ENCODE measurements around the gene PROZ. TPM values are rescaled to one million over a fixed set of nuclear protein-coding genes. Genes with fewer than 3 reads are reported as not detected.

PROZ gene
- total RNA-seq, 1 experiment from 2014 or later = not detected

DNA sequence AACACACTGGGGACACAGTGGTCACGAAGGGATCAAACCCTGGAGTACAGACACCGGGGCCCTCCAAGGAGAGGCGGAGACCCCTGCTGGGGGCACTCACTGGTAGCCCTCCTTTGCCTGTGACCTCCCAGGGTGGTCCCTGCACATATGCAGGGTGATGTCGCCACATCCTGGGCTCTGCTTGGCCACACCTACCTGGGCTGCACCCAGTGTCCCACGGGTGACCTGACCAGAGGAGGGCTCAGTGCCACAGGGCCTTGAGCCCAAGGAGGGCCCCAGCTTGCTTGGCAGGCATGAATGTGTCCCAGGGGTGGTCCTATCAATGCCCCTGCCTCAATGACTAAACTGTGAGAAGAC is 45.9 kb downstream of the PROZ start:
- no peaks in the 10 kb centered on the region for H3K9me3 ChIP-seq (ENCODE audit: control insufficient read depth in 1 of 2, insufficient read depth in 1 of 2, low read depth in 1 of 2, low read length in 2 of 2)
- ChIA-PET POLR2A (no interaction called here), CTCF (no interaction called here), RAD21 (ENCODE audit: low non-redundant PET in 1 of 2, low total read pairs in 2 of 2, uncharacterized antibody in 2 of 2, unreplicated experiment in 2 of 2) (no interaction called here)
- no peak overlapping the region for H2AFZ ChIP-seq (ENCODE audit: low read depth, low read length, poor library complexity, severe bottlenecking)
- ATAC-seq (no peak), DNase-seq (ENCODE audit: low read depth, low spot score) (no peak)
- no peak overlapping the region for H3K9ac ChIP-seq (ENCODE audit: low read length)
- H3K4me1 ChIP-seq (ENCODE audit: control insufficient read depth in 1 of 2, insufficient read depth in 2 of 2, low read length in 2 of 2) = peaks cover 7 to 13% of the 10 kb centered on the region in 2 experiments; a peak in 3 of 4 replicates
- H3K4me3 ChIP-seq (replicated peaks in 1 of 2; ENCODE audit: low read depth in 1 of 2, low read length in 2 of 2) = no peak overlapping the region
- no peak overlapping the region for H3K27ac ChIP-seq (ENCODE audit: low read depth, low read length)
- no TSS peak for BruUV-seq (replicated peaks)
- TF ChIP-seq SIN3A (IDR thresholded peaks at IDR 0.05; ENCODE audit: low read depth) = no peak
- no peak for TF ChIP-seq TCF7L2 (IDR thresholded peaks at IDR 0.05; ENCODE audit: borderline replicate concordance, extremely low read depth, insufficient read depth, insufficient read length)
- no peak for TF ChIP-seq EZH2phosphoT487 (IDR thresholded peaks at IDR 0.05; ENCODE audit: borderline replicate concordance)
- no peak for TF ChIP-seq POLR2A (IDR thresholded peaks at IDR 0.05; ENCODE audit: borderline replicate concordance, extremely low read depth, insufficient read depth, insufficient read length)
- TF ChIP-seq, protein P1, sequence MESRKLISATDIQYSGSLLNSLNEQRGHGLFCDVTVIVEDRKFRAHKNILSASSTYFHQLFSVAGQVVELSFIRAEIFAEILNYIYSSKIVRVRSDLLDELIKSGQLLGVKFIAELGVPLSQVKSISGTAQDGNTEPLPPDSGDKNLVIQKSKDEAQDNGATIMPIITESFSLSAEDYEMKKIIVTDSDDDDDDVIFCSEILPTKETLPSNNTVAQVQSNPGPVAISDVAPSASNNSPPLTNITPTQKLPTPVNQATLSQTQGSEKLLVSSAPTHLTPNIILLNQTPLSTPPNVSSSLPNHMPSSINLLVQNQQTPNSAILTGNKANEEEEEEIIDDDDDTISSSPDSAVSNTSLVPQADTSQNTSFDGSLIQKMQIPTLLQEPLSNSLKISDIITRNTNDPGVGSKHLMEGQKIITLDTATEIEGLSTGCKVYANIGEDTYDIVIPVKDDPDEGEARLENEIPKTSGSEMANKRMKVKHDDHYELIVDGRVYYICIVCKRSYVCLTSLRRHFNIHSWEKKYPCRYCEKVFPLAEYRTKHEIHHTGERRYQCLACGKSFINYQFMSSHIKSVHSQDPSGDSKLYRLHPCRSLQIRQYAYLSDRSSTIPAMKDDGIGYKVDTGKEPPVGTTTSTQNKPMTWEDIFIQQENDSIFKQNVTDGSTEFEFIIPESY (IDR thresholded peaks at IDR 0.05; ENCODE audit: extremely low read depth, insufficient replicate concordance, low read length) = no peak
- TF ChIP-seq, protein P2, sequence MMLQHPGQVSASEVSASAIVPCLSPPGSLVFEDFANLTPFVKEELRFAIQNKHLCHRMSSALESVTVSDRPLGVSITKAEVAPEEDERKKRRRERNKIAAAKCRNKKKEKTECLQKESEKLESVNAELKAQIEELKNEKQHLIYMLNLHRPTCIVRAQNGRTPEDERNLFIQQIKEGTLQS (IDR thresholded peaks at IDR 0.05) = no peak
- intact Hi-C loops (cut with micrococcal nuclease) = no loop called here
- no peaks in the 10 kb centered on the region for H3K27me3 ChIP-seq (ENCODE audit: insufficient read depth, low read length)
- H3K9me2 ChIP-seq (ENCODE audit: insufficient read depth) = no peaks in the 10 kb centered on the region
- H4K20me1 ChIP-seq (ENCODE audit: insufficient read depth) = peaks cover 9% of the 10 kb centered on the region; the same call in 1 of the 2 replicates
- H3K36me3 ChIP-seq (ENCODE audit: control insufficient read depth in 1 of 2, insufficient read depth in 2 of 2, low read length in 2 of 2) = peaks cover 6 to 26% of the 10 kb centered on the region in 2 experiments
- no peak overlapping the region for H3K4me2 ChIP-seq (ENCODE audit: low read length)
- H3K79me2 ChIP-seq (ENCODE audit: insufficient read depth, low read length) = peaks cover 91% of the 10 kb centered on the region

DNA sequence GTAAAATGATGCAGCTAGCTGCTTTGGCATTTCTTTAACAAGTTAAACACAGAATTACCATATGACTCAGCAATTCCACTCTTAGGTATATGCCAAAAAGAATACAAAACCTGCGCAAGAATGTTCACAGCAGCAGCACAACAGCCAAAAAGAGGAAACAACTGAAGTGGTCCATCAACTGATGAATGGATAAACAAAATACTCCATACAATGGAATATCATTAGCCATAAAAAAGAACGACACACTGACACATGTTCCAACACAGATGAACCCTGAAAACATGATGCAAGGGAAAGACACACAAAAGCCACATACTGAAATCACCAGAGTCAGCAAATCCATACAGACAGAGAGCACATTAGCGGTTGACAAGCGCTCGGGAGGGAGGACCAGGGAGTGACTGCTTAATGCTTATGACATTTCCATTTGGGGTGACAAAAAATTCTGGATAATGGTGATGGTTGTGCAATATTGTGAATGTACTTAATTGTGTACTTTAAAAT is 47.0 kb downstream of the PROZ start:
- Histone ChIP-seq H3K9me3 (ENCODE audit: control insufficient read depth in 1 of 2, insufficient read depth in 1 of 2, low read depth in 1 of 2, low read length in 2 of 2) (no peaks in the 10 kb centered on the region), H3K9ac (ENCODE audit: low read length) (no peak overlapping the region), H3K36me3 (ENCODE audit: control insufficient read depth in 1 of 2, insufficient read depth in 2 of 2, low read length in 2 of 2) (peaks cover 0 to 16% of the 10 kb centered on the region in 2 experiments), H3K4me2 (ENCODE audit: low read length) (no peak overlapping the region), H3K27ac (ENCODE audit: low read depth, low read length) (no peak overlapping the region), H4K20me1 (ENCODE audit: insufficient read depth) (peaks cover 9% of the 10 kb centered on the region; the same call in 1 of the 2 replicates), H3K4me1 (ENCODE audit: control insufficient read depth in 1 of 2, insufficient read depth in 2 of 2, low read length in 2 of 2) (peaks cover 7 to 16% of the 10 kb centered on the region in 2 experiments; a peak in 3 of 4 replicates), H3K9me2 (ENCODE audit: insufficient read depth) (no peaks in the 10 kb centered on the region), H2AFZ (ENCODE audit: low read depth, low read length, poor library complexity, severe bottlenecking) (no peak overlapping the region), H3K27me3 (ENCODE audit: insufficient read depth, low read length) (no peaks in the 10 kb centered on the region), H3K4me3 (replicated peaks in 1 of 2; ENCODE audit: low read depth in 1 of 2, low read length in 2 of 2) (no peak overlapping the region), H3K79me2 (ENCODE audit: insufficient read depth, low read length) (peaks cover 87% of the 10 kb centered on the region)
- ChIA-PET RAD21 (ENCODE audit: low non-redundant PET in 1 of 2, low total read pairs in 2 of 2, uncharacterized antibody in 2 of 2, unreplicated experiment in 2 of 2) (no interaction called here), CTCF (no interaction called here), POLR2A (no interaction called here)
- BruUV-seq (replicated peaks) = no TSS peak
- ATAC-seq (no peak), DNase-seq (ENCODE audit: low read depth, low spot score) (no peak)
- intact Hi-C loops (cut with micrococcal nuclease) = no loop called here
- TF ChIP-seq CEBPB (IDR thresholded peaks at IDR 0.05; ENCODE audit: low read depth) = no peak
- TF ChIP-seq, protein P3, sequence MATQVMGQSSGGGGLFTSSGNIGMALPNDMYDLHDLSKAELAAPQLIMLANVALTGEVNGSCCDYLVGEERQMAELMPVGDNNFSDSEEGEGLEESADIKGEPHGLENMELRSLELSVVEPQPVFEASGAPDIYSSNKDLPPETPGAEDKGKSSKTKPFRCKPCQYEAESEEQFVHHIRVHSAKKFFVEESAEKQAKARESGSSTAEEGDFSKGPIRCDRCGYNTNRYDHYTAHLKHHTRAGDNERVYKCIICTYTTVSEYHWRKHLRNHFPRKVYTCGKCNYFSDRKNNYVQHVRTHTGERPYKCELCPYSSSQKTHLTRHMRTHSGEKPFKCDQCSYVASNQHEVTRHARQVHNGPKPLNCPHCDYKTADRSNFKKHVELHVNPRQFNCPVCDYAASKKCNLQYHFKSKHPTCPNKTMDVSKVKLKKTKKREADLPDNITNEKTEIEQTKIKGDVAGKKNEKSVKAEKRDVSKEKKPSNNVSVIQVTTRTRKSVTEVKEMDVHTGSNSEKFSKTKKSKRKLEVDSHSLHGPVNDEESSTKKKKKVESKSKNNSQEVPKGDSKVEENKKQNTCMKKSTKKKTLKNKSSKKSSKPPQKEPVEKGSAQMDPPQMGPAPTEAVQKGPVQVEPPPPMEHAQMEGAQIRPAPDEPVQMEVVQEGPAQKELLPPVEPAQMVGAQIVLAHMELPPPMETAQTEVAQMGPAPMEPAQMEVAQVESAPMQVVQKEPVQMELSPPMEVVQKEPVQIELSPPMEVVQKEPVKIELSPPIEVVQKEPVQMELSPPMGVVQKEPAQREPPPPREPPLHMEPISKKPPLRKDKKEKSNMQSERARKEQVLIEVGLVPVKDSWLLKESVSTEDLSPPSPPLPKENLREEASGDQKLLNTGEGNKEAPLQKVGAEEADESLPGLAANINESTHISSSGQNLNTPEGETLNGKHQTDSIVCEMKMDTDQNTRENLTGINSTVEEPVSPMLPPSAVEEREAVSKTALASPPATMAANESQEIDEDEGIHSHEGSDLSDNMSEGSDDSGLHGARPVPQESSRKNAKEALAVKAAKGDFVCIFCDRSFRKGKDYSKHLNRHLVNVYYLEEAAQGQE (IDR thresholded peaks at IDR 0.05; ENCODE audit: low read depth) = no peak
- TF ChIP-seq RAD21 (IDR thresholded peaks at IDR 0.05; ENCODE audit: low read depth) = no peak
- TF ChIP-seq, protein P4, sequence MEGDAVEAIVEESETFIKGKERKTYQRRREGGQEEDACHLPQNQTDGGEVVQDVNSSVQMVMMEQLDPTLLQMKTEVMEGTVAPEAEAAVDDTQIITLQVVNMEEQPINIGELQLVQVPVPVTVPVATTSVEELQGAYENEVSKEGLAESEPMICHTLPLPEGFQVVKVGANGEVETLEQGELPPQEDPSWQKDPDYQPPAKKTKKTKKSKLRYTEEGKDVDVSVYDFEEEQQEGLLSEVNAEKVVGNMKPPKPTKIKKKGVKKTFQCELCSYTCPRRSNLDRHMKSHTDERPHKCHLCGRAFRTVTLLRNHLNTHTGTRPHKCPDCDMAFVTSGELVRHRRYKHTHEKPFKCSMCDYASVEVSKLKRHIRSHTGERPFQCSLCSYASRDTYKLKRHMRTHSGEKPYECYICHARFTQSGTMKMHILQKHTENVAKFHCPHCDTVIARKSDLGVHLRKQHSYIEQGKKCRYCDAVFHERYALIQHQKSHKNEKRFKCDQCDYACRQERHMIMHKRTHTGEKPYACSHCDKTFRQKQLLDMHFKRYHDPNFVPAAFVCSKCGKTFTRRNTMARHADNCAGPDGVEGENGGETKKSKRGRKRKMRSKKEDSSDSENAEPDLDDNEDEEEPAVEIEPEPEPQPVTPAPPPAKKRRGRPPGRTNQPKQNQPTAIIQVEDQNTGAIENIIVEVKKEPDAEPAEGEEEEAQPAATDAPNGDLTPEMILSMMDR (IDR thresholded peaks at IDR 0.05 in 2 of 3, conservative IDR thresholded peaks at IDR 0.05 in 1 of 3; ENCODE audit: borderline replicate concordance in 1 of 3, insufficient read depth in 1 of 3, low read depth in 2 of 3, low read length in 2 of 3) = no peak
- TF ChIP-seq SP1 (IDR thresholded peaks at IDR 0.05; ENCODE audit: low read depth) = no peak
- TF ChIP-seq, protein P5, sequence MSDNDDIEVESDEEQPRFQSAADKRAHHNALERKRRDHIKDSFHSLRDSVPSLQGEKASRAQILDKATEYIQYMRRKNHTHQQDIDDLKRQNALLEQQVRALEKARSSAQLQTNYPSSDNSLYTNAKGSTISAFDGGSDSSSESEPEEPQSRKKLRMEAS (IDR thresholded peaks at IDR 0.05) = no peak

All from HCT116 (cell line).